Endothelial cell of umbilical vein (primary cell): ENCODE measurements around the gene MIA3.

Source experiments
- CTCF ChIP-seq, 2 donors: IDR thresholded peaks; 1 replicate in 1 of 2; 2 replicates in 1 of 2; pipeline ENCODE4 v1.5.1; 2011; ENCODE audit warnings: low read length in 2 of 2, mild to moderate bottlenecking in 2 of 2, moderate library complexity in 2 of 2, control low read depth in 1 of 2, inconsistent platforms in 1 of 2, low read depth in 1 of 2; ENCODE audit not compliant: insufficient read depth in 1 of 2; ENCODE audit errors: extremely low read depth in 1 of 2
- EZH2 ChIP-seq: IDR thresholded peaks from 2 replicates; pipeline ENCODE4 v1.6.1; 2012; ENCODE audit warnings: borderline replicate concordance, low read depth, mild to moderate bottlenecking, moderate library complexity, low read length, inconsistent platforms; ENCODE audit not compliant: severe bottlenecking
- GATA2 ChIP-seq: IDR thresholded peaks from 2 replicates; pipeline ENCODE4 v1.7.0; 2011; ENCODE audit warnings: low read depth, mild to moderate bottlenecking, moderate library complexity, mixed read lengths, low read length; ENCODE audit not compliant: insufficient read length, insufficient read depth
- MAX ChIP-seq: IDR thresholded peaks from 2 replicates; pipeline ENCODE4 v1.6.1; 2011; ENCODE audit not compliant: insufficient read depth, insufficient read length
- POLR2AphosphoS5 ChIP-seq: IDR thresholded peaks from 2 replicates; pipeline ENCODE4 v1.6.1; 2012; ENCODE audit warnings: low read depth, mild to moderate bottlenecking, control low read depth, low read length, moderate library complexity; ENCODE audit not compliant: insufficient read depth

DNA sequence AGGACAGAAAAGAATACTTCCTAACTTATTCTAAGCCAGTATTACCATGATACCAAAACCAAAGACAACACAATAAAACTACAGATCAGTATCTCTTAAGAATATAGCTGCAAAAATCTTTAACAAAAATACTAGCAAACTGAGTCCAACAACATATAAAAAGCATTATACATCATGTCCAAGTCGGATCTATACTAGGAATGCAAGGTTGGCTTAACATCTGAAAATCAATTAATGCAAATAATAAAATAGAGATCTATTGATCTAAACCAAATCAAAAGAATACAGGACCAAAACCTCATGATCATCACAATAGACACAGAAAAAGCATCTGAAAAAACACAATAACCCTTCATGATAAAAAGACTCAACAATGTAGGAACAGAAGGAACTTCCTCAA, 47.1 kb upstream of the MIA3 start:
- TF ChIP-seq EZH2, result no peak
- TF ChIP-seq CTCF (IDR thresholded peaks at IDR 0.05; ENCODE audit: extremely low read depth in 1 of 2, insufficient read depth in 1 of 2, low read depth in 1 of 2, low read length in 2 of 2), result no peak
- TF ChIP-seq POLR2AphosphoS5, result no peak
- TF ChIP-seq GATA2, result no peak
- TF ChIP-seq MAX, result no peak
